ENCODE data around the gene CORO7.

CORO7 gene

DNA sequence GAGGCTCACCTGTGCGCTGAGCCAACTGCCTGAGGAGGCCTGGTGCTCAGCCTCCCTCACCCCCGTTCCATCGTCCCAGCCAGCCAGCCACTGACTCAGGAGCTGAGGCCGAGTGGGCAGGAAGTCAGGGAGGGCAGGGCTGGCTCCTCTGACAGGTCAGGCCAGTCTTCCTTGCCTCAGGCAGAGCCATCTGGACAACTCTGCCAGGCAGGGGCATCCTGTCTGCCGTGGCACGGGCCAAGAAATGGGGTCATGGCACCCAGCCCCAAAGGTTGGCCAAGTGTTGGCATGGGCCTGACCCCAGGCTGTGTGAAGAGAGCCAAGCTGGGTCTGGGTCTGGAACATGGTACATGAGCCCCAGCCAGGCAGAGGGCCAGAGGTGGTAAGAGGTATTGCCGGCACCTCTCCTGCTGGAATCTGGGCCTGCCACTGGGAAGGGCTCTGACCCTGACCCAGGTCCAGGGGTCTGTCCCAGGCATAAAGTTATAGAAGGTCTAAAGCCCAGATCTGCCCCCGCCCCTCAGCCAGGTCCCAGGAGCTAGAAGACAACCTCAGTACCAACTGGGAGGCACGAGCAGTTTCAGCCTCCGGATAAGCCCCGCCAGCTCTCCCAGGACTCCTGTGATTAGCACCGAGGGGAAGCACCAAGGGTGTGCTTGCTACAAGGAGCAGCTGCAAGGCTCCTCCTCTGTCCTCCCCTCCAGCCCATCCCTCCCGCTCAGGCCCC is 47.2 kb downstream of the CORO7 start:
- no peak for DNase-seq

DNA sequence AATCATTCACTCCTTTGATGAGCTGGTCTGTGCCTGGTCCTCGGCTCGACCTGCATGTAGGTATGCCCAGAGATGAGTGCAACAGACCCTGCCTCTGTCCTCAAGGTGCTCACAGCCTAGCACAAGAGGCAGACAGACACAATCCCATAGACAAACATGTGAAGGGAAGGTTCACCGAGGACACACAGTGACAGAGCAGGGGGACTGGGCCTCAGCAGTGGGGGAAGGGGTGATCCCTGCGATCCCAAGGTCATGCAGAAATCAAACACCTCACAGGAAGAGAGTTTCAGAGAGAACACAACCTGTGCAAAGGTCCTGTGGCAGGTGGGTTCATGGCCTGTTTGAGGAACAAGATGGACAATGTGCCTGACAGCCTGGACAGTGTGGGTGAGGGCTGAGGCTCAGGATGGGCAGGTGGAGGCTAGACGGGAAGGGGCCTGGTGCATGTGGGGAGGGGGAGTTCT is 49.0 kb downstream of the CORO7 start:
- no peak for DNase-seq

DNA sequence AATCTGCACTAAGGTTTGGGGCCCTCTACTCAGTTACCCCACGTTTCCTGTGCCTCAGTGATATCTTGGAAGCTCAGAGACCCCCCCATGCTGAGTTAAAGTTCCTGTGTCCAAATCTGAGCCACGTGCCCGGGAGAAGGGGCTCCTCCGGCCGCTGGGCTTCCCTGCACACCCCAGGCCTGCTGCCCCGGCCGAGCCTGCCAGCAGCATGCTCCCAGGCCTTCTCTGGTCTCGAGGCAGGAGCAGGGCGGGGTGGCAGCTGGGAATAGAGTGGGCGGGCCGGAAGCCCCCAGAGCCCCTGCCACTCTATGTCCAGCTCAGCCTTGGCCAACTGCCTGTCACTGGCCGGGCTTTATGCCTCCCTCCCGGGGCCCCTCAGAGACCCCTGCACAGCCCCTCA is 50.4 kb downstream of the CORO7 start:
- DNase-seq: no peak

DNA sequence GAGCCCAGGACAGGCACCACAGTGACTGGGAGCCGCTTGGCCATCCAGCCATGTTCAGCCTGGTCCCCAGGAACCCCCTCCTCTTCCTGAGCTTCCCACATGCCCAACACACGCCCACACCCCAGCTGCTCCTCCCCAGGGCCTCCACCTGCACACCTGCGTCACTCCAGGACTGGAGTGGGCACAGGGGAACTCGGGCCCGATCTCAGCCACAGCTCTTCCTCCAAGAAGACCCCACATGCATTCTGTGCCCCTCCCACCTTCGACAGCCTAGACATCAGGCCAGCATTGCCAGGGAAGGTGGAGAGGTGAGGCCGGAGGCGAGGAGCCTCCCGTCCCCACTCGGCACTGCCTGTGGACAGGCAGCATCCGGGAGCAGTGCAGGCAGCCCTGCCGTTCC is 50.8 kb downstream of the CORO7 start:
- DNase-seq: no peak

DNA sequence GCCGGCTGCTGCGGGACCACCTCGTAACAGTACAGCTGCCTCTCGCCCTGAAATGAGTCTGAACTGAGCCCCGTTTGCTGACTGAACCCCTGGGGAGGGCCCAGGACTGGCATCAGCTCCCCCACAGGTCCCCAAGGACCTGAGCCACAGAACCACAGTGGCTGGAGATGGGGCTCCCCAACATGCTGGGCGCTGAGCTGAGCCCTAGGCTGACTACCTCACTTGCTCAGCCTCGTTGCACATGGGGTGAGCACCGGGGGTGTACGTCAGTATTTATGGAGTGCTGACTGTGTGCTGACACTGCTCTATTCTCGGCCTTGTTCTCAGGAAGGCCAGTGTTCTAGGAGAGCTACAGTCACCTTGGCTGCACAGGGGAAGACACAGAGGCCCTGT is 51.4 kb downstream of the CORO7 start:
- DNase-seq: no peak

DNA sequence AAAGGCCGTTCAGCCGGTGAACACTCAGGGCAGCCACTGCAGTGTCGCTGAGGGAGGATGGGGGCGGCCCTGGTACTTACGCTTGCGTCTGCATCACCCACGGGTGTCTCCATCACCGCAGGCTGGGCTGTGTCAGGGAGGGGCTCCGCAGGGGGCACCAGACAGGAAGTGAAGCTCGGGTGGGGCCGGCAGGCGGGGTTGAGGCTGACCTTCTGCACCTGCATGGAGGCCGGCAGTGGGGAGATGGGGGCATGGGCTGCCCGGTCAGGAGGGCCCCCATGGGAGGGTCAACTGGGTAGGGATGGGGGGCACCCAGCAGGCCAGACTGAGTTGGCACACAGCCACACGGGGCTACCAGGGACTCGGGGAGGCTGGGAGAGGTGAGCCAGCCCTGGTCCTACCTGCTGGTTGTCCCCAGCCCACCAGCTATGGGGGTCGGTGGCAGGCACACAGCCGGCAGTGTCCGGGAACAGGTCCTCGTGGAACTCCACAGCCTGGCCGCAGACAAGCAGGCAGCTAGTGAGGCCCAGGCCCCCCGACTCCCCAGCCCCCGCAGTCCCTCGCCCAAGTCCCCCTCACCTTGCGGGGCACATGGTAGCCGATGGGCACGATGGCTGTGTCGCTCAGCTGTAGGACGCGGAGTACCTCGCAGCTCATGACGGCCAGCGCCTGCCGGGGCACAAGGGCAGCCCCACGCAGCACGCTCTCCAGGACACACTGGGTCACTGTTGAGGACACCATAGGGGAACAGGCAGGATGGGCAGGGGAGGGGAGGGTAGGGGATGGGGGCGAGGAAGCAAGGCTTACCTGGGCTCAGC is 52.0 kb downstream of the CORO7 start:
- DNase-seq: no peak

DNA sequence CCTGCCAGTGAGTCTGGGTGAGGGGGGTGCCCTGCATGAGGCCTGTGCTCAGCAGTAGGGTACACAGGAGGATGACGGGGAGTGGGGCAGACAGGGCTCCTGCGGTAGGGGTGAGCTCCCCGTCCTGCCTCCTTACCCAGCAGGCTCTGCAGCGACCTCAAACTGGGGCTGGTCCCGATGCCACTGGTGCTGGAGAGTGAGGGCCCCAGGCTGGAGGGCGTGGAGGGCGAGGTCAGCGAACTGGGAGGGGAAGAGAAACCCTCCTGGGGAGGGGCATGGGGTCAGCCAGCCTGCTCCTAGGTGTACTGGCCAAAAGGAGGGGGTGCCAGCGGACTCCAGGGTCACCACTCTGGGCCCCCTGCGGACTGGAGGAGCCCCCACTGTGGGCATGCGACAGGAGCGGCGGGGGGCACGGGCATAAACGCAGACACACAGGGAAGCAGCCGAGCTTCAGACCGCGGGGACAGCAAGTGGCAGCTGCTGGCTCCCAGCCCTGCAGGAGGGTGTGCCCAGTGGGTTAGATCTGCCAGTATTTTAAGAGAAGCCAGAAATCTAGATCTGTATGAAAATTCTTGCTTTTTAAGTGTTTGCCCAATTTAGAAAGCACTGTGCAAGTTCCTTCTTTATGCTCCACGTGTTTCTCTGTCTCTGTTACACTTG is 53.8 kb downstream of the CORO7 start:
- DNase-seq: no peak

DNA sequence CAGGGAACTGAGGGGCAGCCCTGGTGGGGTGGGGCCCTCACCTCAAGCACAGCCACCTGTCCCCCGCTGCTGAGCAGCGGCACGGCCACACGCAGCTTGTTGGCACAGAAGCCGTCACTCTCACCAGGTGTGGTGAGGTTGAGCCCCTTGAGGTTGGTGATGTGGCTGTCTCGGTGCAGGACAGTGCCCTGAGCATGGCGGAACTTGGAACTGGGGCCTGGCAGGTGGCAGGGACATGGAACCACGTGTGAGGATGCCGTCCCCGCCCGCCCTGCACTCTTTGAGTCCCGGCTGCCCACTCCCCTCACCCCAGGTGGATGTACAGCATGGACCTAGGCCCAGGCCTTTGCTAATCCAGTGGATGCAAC is 54.5 kb downstream of the CORO7 start:
- DNase-seq: no peak

DNA sequence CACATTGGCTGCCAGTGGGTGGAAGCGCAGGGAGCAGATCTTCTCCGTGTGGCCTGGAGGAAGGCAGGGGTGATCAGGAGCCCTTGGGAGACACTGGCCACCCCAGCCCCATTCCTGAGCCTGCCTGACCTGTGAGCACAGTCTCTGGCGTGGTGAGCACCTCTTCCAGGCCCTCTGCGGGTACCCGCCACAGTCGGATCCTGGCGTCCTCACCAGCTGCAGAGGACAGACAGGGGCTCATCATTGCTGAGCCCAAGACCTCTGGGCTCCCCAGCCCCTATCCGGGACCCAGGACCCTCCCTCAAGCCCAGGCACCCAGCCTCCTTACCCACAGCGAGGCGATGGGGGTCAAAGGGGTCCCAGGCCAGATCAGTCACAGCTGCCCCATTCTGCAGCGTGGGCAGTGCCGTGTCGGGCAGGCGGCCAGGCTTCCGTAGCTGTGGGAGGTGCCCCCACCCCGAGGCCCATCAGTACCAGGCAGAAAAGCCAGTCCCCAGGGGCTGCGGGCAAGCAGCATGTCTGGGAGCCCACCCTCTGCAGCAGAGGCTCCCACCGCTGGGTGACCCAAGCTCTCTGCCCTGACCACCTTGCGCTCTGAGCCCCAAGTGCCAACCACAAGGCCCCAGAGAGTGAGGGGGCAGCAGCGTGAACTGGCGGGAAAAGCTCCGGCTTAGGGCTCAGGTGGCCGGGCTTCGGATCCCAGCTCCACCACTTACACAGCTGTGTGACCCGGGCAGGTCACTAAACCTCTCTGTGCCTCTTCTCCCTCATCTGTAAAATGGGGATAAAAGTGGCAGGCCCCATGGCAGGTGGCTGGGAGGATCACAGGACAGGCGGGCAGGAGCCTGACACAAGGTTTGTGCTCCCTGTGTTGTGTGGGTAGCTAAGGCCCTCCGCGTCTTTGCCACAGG is 55.1 kb downstream of the CORO7 start:
- no peak for DNase-seq

DNA sequence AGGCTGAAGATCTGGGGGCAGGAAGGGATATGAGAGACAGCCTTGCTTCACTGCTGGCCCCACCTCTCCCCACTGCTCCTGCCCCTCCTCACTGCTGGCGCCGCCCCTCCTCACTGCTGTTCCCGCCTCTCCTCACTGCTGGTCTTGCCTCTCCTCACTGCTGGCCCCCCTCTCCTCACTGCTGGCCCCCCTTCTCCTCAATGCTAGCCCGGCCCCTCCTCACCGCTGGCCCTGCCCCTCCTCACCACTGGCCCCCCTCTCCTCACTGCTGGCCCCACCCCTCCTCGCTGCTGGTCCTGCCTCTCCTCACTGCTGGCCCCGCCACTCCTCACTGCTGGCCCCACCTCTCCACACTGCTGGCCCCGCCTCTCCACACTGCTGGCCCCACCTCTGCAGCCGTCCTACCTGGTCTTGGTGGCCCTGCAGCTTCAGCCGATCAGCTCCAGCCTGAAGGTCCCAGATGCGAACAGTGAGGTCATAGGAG is 55.8 kb downstream of the CORO7 start:
- DNase-seq: no peak

DNA sequence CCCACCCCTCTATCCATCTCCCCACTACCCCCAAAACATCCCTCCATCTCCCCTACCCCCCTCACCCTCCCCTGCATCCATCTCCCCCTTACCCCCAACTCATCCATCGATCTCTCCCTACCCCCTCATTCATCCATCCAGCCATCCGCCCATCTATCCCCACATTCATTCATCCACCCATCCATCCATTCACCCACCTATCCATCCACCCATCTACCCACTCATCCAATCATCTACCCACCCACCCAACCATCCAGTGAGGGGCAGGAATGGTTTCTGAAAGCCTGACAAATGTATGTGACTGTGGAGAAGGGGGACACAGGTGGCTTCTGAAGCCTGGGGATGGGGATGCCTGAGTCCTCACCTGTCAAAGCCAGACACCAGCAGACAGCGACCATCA is 56.5 kb downstream of the CORO7 start:
- DNase-seq: no peak

DNA sequence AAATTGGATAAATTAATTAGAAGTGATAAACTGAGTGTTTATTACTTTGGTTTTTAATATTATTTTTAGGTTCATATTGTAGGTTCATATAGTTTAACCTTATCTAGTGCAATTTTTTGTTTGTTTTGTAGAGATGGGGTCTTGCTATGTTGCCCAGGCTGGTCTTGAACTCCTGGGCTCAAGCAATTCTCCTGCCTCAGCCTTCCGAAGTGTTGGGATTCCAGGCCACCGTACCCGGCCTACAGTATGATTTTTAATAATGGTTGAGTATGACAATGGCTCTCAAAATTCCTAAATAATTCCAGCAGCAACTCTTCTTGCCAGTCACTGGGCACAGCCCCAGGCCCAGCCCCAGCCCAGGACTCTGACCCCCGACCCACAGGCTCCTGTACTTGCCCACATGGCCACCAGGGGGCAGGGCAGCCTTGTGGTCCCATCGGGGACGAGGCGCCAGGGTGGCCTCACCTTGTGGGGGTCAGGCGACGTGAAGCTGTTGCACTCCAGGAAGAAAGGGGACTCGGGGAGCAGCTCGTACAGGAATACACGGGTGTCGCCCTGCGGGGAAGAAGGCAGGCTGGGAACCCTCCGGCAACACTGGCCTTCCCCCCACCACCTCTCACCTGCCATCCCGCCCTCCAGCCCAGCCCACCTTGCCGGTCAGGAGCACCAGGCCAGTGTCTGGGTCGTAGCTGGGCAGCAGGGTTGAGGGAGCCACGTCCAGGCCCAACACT is 57.4 kb downstream of the CORO7 start:
- DNase-seq: no peak

DNA sequence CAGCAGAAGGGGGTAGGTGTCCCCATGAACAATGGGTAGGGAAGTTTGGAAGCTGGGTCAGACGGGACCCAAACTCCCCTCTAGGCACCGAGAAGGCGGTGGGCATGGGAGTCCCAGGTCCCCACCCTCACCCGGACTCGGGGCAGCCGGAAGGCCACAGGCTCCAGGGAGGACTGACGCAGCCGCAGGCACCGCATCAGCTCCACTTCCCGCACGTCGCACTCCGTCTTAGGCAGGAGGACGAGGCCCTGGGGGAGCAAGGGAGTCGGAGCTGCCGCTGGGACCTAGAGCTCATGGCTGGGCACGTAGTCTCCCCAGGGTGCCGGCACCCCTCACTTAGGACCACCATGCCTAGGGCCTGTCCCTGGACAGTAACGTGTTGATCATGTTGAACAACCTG is 58.2 kb downstream of the CORO7 start:
- no peak for DNase-seq

DNA sequence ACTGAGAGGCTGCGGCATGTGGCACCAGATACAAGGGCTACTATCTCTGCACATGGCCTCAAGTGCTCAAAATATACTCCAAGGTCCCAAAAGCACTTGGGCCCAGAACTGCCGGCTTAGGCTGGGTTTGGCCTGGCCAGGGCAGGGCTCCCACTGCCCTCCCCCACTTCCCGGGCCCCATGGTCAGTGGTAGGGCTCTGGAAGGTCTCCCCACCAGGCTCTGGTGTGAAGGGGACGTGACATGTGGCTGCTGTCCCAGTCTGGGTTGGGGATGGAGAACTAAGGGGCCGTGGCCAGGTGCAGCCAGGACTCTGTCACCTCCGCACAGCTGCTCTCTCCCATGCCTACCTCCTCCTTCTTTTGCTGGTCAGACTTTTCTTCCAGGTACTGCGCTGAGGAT is 59.6 kb downstream of the CORO7 start:
- no peak for DNase-seq

DNA sequence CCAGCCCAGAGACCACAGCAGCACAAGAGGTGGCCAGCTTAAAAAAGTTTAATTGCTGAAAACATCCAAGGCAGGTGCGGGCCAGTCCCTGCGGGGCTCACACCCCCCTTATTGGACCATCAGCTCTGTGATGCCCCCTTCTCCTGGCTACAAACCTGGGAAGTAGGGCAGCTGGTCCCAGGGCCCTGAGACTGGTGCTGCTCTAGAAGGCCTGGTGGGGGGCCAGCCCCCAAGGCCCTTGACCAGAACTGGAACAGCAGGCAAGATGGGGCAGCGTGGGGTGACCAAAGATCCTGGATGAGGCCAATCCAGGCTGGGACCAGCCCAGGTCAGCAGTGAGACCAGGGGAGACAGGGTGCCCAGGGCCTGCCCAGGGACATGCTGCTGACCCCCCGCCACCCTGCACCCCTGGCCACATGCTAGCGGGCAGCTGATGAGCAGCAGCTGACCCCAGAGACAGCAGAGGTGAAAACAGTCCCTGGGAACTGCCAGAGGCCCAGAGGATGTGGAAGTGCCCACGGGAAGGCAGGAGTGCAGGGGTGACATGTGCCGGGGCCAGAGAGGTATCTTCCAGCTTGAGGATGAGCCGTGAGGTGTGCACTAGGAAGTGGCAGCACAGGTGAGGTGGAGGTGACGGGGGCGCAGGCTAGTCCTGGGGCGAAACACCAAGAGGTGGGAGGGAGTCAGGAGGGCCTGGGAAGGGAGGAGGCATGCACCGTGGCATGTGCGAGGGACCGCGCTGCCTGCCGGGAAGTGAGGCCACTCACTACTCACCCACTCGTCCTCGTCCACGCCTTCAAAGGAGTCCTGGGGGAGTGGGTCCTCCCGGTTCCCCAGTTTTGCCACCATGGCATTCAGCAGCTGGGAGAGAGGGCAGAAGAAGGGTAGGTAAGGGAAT is 61.6 kb downstream of the CORO7 start:
- DNase-seq: no peak

DNA sequence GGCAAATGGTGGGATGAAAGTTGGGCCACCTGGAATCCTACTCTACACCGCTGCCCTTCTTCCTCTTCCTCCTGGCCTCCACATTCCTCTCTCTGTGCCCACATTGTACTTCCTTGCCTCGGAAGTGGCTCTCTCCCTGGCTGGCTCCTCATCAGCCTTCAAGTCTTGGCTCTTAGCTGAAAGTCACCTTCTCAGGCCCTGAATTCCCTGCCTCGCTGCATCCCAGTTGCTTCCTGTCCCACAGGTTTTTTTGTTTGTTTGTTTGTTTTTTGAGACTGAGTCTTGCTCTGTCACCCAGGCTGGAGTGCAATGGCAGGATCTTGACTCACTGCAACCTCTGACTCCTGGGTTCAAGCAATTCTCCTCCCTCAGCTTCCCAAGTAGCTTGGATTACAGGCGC is 62.7 kb downstream of the CORO7 start:
- no peak for DNase-seq

DNA sequence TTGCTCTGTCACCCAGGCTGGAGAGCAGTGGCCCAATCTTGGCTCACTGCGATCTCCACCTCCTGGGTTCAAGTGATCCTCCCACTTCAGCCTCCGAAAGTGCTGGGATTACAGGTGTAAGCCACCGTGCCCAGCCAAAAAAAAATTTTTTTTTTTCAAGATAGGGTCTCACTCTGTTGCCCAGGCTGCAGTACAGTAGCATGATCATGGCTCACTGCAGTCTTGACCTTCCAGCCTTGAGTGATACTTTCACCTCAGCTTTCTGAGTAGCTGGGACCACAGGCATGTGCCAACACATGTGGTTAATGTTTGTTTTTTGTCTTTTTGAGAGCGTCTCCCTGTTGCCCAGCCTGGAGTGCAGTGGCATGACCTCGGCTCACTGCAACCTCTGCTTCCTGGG is 63.6 kb downstream of the CORO7 start:
- DNase-seq: no peak

DNA sequence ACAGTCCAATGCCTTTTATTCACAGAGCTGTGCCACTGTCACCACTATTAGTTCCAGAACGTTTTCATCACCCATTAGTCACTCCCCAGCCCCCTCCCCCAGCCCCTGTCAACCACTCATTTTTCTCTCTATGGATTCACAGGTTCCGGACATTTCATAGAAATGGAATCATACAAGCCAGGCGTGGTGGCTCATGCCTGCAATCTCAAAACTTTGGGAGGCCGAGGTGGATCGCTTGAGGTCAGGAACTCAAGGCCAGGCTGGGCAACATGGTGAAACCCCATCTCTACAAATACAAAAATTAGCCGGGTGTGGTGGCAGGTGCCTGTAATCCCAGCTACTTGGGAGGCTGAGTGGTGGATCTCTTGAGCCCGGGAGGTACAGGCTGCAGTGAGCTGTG is 64.5 kb downstream of the CORO7 start:
- no peak for DNase-seq

DNA sequence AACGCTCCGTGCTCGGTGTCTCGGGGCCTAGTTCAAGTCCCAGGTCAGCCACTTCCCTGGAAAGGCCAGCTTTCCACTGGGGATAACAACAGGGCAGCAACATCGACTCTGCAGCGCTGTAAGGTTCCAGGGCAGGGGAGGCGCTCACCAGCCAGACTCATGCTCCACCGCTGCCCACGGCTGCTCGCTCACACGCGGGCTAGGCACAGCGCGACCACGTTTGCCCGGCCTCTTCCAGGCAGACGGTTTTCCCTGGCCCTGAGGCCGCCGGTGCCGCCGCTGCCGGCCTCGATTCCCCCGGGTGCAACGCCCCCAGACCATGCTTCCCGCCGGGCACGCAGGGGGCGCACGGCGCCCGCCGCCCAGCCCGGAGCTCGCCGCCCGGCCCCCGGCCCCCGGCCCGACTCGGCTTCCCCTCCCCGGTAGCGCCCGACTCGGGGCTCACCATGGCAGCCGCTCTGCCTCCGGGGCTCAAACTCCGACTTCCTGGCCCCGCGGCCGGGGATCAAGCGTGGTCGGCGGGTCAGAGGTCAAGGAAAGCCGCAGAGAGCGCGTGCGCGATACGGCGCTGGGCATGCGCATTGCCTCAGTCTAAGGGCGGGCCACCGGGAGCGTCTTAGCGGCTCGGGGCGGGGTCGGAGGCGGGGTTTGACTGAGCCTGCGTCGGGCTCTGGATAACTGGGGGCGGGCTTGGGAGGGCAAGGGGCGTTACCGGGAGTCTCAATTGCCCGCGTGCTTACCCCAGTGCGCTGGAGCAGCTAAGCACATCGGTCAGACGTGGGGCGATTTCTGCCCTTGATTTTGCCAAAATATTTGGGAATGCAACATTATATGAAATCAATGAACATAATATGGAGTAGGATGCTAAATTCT is 65.4 kb downstream of the CORO7 start, which contains the start of gene PAM16:
TSS of gene PAM16 (minus strand) at position 535 of the 873 bp plus-strand sequence. CDS start at position 448, 87 bp downstream.
- DNase-seq: peak; percentile 75

DNA sequence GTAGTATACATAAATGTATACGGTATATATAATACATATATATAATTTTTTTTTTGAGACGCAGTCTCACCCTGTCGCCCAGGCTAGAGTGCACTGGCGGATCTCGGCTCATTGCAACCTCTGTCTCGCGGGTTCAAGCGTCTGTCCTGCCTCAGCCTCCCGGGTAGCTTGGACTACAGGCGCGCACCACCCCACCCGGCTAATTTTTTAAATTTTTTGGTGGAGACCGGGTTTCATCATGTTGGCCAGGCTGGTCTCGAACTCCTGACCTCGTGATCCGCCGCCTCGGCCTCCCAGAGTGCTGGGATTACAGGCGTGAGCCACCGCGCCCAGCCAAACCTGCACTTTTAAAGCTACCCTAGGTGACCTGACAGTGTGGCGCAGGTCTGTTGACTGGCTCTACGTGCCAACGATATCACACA is 66.0 kb downstream of the CORO7 start:
- no peak for DNase-seq
